Right lobe of liver (tissue), 4 donors: ENCODE data around the gene KCTD12.

Experiments used
- CTCF ChIP-seq, 4 donors: fragments of 200-600 bp in 3 of 4; fragments of 450-650 bp in 1 of 4; IDR thresholded peaks; one replicate each; pipeline versions ENCODE4 v1.5.1 to v1.8.0; 2016 to 2022; ENCODE audit warnings: antibody characterized with exemption in 4 of 4, mild to moderate bottlenecking in 2 of 4
- POLR2A ChIP-seq: fragments of 450-650 bp; IDR thresholded peaks from one replicate; pipeline ENCODE4 v1.6.1; 2017; ENCODE audit warnings: antibody characterized with exemption, mild to moderate bottlenecking
- donor health status: DM: no; HTN: no; CAD: no.
- donor health status: DM: no; HTN: no; CAD: no.
- donor health status: DM: no; HTN: yes; CAD: no.

- TF ChIP-seq CTCF (IDR thresholded peaks at IDR 0.05) (no peak), POLR2A (no peak)
Measured at GRCh38 chr13:76912476-76912875, 26.3 kb upstream of the KCTD12 start.
